Measurements from ENCODE around the gene STK25.

- TF ChIP-seq, protein P1, sequence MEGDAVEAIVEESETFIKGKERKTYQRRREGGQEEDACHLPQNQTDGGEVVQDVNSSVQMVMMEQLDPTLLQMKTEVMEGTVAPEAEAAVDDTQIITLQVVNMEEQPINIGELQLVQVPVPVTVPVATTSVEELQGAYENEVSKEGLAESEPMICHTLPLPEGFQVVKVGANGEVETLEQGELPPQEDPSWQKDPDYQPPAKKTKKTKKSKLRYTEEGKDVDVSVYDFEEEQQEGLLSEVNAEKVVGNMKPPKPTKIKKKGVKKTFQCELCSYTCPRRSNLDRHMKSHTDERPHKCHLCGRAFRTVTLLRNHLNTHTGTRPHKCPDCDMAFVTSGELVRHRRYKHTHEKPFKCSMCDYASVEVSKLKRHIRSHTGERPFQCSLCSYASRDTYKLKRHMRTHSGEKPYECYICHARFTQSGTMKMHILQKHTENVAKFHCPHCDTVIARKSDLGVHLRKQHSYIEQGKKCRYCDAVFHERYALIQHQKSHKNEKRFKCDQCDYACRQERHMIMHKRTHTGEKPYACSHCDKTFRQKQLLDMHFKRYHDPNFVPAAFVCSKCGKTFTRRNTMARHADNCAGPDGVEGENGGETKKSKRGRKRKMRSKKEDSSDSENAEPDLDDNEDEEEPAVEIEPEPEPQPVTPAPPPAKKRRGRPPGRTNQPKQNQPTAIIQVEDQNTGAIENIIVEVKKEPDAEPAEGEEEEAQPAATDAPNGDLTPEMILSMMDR (conservative IDR thresholded peaks at IDR 0.05; ENCODE audit: low read depth in 2 of 2): no peak
- TF ChIP-seq JUNB (IDR thresholded peaks at IDR 0.05; ENCODE audit: unreplicated experiment): no peak
- no peak for TF ChIP-seq NANOG (IDR thresholded peaks at IDR 0.05; ENCODE audit: borderline replicate concordance)
These were observed 46.4 kb downstream of the STK25 start for GRCh38 chr2:241461693-241462677.
